H1 (cell line): ENCODE data around the gene ARL14EPL. TPM values are rescaled to one million over a fixed set of nuclear protein-coding genes. Genes with fewer than 3 reads are reported as not detected.

ENCODE experiments used
- BCL11A ChIP-seq, 2 experiments: IDR thresholded peaks; one replicate each; pipeline ENCODE4 v1.6.1; 2011; ENCODE audit warnings: low read depth in 2 of 2, low read length in 2 of 2, mild to moderate bottlenecking in 2 of 2
- HDAC2 ChIP-seq, 2 experiments: fragments of 300-600 bp in 1 of 2; sonication (generic) in 1 of 2; IDR thresholded peaks; 2 replicates each; pipeline ENCODE4 v1.6.1; 2011 to 2012; ENCODE audit warnings: low read depth in 2 of 2, low read length in 2 of 2, mild to moderate bottlenecking in 2 of 2, moderate library complexity in 2 of 2, borderline replicate concordance in 1 of 2, inconsistent platforms in 1 of 2
- TEAD4 ChIP-seq: IDR thresholded peaks from 2 replicates; pipeline ENCODE4 v1.6.1; 2012; ENCODE audit warnings: low read depth, low read length, inconsistent platforms, mixed read lengths
- polyA plus RNA-seq, 7 experiments: library from polyadenylated mRNA; depleted of rRNA in 3 of 7; stranded (reverse) in 5 of 7; unstranded in 2 of 7; fragments of >200 nt in 5 of 7; fragments of 200-250 nt in 2 of 7; gene quantifications; 1 replicate in 5 of 7; 2 replicates in 1 of 7; 4 replicates in 1 of 7; pipeline versions ENCODE4 v1.2.1 to v1.2.3, GENCODE V29; 2011 to 2013; ENCODE audit warnings: missing spikeins in 2 of 7, mixed read lengths in 2 of 7
- total RNA-seq: library from RNA; stranded (reverse); fragmentation: NEBNext Ultra II Directional; extraction: Animal tissue kit (Norgen Biotek cat#: 25700); gene quantifications from 2 replicates; pipeline ENCODE4 v1.2.1, GENCODE V29; 2021
- TF ChIP-seq, protein P1 (sequence below): IDR thresholded peaks from 2 replicates; pipeline ENCODE4 v1.6.1; 2012; ENCODE audit warnings: inconsistent platforms

Gene ARL14EPL
- total and polyA plus RNA-seq, 2 of the 8 experiments (the other 6 are each of a cell fraction or from before 2014, with no cell fraction given) = not detected

DNA sequence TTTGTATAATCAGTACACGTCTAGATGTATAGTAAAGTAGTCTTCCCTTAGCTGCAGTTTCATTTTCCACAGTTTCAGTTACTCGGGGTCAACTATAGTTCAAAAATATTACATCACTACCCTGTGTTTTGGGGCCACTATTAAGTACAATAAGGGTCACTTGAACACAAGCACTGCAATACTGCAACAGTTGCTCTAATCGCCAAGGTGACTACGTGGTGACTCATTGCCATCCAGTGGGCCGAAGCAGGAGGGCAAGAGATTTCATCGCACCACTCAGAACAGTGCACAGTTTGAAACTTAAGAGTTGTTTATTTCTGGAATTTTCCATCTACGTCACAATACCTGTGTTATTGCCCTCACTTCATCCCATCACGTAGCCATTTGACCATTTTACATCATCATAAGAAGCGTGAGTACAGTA is at the start of gene ARL14EPL (continued):
- TF ChIP-seq, protein P1, sequence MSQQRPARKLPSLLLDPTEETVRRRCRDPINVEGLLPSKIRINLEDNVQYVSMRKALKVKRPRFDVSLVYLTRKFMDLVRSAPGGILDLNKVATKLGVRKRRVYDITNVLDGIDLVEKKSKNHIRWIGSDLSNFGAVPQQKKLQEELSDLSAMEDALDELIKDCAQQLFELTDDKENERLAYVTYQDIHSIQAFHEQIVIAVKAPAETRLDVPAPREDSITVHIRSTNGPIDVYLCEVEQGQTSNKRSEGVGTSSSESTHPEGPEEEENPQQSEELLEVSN = no peak
- TF ChIP-seq BCL11A (IDR thresholded peaks at IDR 0.05; ENCODE audit: low read depth in 2 of 2, low read length in 2 of 2) = no peak
- no peak for TF ChIP-seq HDAC2 (IDR thresholded peaks at IDR 0.05; ENCODE audit: borderline replicate concordance in 1 of 2, low read depth in 2 of 2, low read length in 2 of 2)
- no peak for TF ChIP-seq TEAD4
